Suprapubic skin (tissue), 4 donors: ENCODE results near the gene COL18A1. TPM values are rescaled to one million over a fixed set of nuclear protein-coding genes. Genes with fewer than 3 reads are reported as not detected.

Source experiments
- DNase-seq, 2 donors: peaks; one replicate each; pipeline ENCODE4 v3.0.0-alpha.2; 2019; ENCODE audit warnings: low spot score in 2 of 2
- H3K27ac ChIP-seq: fragments of 200-600 bp; sonication (generic); one replicate; pipeline ENCODE4 v1.5.1; 2019
- H3K27me3 ChIP-seq: fragments of 200-600 bp; sonication (generic); one replicate; pipeline ENCODE4 v1.5.1; 2019
- H3K36me3 ChIP-seq: fragments of 200-600 bp; sonication (generic); one replicate; pipeline ENCODE4 v1.5.1; 2019
- H3K4me1 ChIP-seq: fragments of 200-600 bp; sonication (generic); one replicate; pipeline ENCODE4 v1.5.1; 2019
- H3K4me3 ChIP-seq: fragments of 200-600 bp; sonication (generic); one replicate; pipeline ENCODE4 v1.5.1; 2019; ENCODE audit warnings: mild to moderate bottlenecking
- H3K9me3 ChIP-seq: fragments of 200-600 bp; sonication (generic); one replicate; pipeline ENCODE4 v1.5.1; 2019
- CTCF ChIP-seq, 2 donors: fragments of 200-600 bp in 1 of 2; fragments of 450-650 bp in 1 of 2; sonication (generic) in 1 of 2; IDR thresholded peaks; one replicate each; pipeline ENCODE4 v1.5.1; 2016 to 2019; ENCODE audit warnings: antibody characterized with exemption in 2 of 2, mild to moderate bottlenecking in 1 of 2, moderate library complexity in 1 of 2
- EP300 ChIP-seq: sonication (generic); formaldehyde crosslinking; IDR thresholded peaks from one replicate; pipeline ENCODE4 v1.6.1; 2017; ENCODE audit warnings: antibody characterized with exemption
- POLR2A ChIP-seq, 2 donors: fragments of 450-650 bp; IDR thresholded peaks; one replicate each; pipeline ENCODE4 v1.6.1; 2017; ENCODE audit warnings: antibody characterized with exemption in 2 of 2, mild to moderate bottlenecking in 2 of 2, moderate library complexity in 2 of 2
- POLR2AphosphoS5 ChIP-seq, 3 donors: sonication (generic); formaldehyde crosslinking; IDR thresholded peaks; one replicate each; pipeline ENCODE4 v1.6.1; 2017; ENCODE audit warnings: antibody characterized with exemption in 3 of 3
- WGBS: methylation state at CpG from one replicate; pipeline ENCODE4 v1.1.5; 2018; 5-methylcytosine and 5-hydroxymethylcytosine counted together
- total RNA-seq, 4 donors: library from RNA; depleted of rRNA; stranded (reverse); fragments of >200 nt; gene quantifications; one replicate each; pipeline ENCODE4 v1.1.0, GENCODE V29; 2016

COL18A1 gene
- total RNA-seq, 4 donors from 2014 or later, result 71.9 to 157 (median 101) TPM

- Histone ChIP-seq H3K4me1 (peaks cover 23% of the 10 kb centered on the region), H3K4me3 (no peak overlapping the region), H3K27me3 (no peaks in the 10 kb centered on the region), H3K9me3 (no peaks in the 10 kb centered on the region), H3K36me3 (no peaks in the 10 kb centered on the region), H3K27ac (no peak overlapping the region)
- no peak for TF ChIP-seq POLR2AphosphoS5 (IDR thresholded peaks at IDR 0.05)
- TF ChIP-seq CTCF (IDR thresholded peaks at IDR 0.05), result no peak
- TF ChIP-seq POLR2A (IDR thresholded peaks at IDR 0.05), result no peak
- no peak for TF ChIP-seq EP300
- WGBS, result 86% methylated on average over 15 of the region's 24 CpGs
- DNase-seq, result peak; percentile 48 to 65
Measured at GRCh38 chr21:45539796-45540600, 135.0 kb downstream of the COL18A1 start.

GRCh38 chr21:45540601-45540970 lies 135.6 kb downstream of the COL18A1 start:
- H3K27me3 ChIP-seq, result no peaks in the 10 kb centered on the region
- TF ChIP-seq CTCF (IDR thresholded peaks at IDR 0.05) (no peak), POLR2A (IDR thresholded peaks at IDR 0.05) (no peak), EP300 (no peak), POLR2AphosphoS5 (IDR thresholded peaks at IDR 0.05) (no peak)
- H3K27ac ChIP-seq, result no peak overlapping the region
- no peaks in the 10 kb centered on the region for H3K9me3 ChIP-seq
- no peak overlapping the region for H3K4me3 ChIP-seq
- H3K36me3 ChIP-seq, result no peaks in the 10 kb centered on the region
- DNase-seq, result peak; percentile 62 to 74
- 84% methylated on average over 8 of the region's 10 CpGs for WGBS
- H3K4me1 ChIP-seq, result peaks cover 23% of the 10 kb centered on the region

GRCh38 chr21:45541221-45542039 lies 136.5 kb downstream of the COL18A1 start:
- Histone ChIP-seq H3K4me1 (peaks cover 23% of the 10 kb centered on the region), H3K27ac (peak overlapping the region; percentile 49), H3K4me3 (peak overlapping the region; percentile 77), H3K27me3 (no peaks in the 10 kb centered on the region), H3K9me3 (no peaks in the 10 kb centered on the region), H3K36me3 (no peaks in the 10 kb centered on the region)
- TF ChIP-seq EP300 (no peak), POLR2A (IDR thresholded peaks at IDR 0.05) (no peak), CTCF (IDR thresholded peaks at IDR 0.05) (no peak), POLR2AphosphoS5 (IDR thresholded peaks at IDR 0.05) (no peak)
- DNase-seq, result peak; percentile 88 to 93
- 20% methylated on average over 23 of the region's 50 CpGs for WGBS

- Histone ChIP-seq H3K36me3 (no peaks in the 10 kb centered on the region), H3K9me3 (no peaks in the 10 kb centered on the region), H3K27ac (peak within 1 kb of the TSS; percentile 49), H3K4me1 (peaks cover 23% of the 10 kb centered on the region), H3K4me3 (peak within 1 kb of the TSS; percentile 77), H3K27me3 (no peaks in the 10 kb centered on the region)
- peak; percentile 71 to 78 for DNase-seq
- WGBS, result no CpG with 5 or more reads among the region's 59 CpGs
- no peak for TF ChIP-seq POLR2AphosphoS5 (IDR thresholded peaks at IDR 0.05)
- TF ChIP-seq POLR2A (IDR thresholded peaks at IDR 0.05), result no peak
- TF ChIP-seq CTCF (IDR thresholded peaks at IDR 0.05), result peak; percentile 43 to 62
- TF ChIP-seq EP300, result no peak
Measured at GRCh38 chr21:45542242-45542666, 137.3 kb downstream of the COL18A1 start, which contains the start of gene SLC19A1. Gene SLC19A1 (minus strand): TSS chr21:45542440. CDS start chr21:45537959, 4,481 bp downstream.
